ENCODE measurements around the gene IL1RAP.

GRCh38 chr3:190666821-190667220, 152.9 kb downstream of the IL1RAP start:
- TF ChIP-seq, protein P1, sequence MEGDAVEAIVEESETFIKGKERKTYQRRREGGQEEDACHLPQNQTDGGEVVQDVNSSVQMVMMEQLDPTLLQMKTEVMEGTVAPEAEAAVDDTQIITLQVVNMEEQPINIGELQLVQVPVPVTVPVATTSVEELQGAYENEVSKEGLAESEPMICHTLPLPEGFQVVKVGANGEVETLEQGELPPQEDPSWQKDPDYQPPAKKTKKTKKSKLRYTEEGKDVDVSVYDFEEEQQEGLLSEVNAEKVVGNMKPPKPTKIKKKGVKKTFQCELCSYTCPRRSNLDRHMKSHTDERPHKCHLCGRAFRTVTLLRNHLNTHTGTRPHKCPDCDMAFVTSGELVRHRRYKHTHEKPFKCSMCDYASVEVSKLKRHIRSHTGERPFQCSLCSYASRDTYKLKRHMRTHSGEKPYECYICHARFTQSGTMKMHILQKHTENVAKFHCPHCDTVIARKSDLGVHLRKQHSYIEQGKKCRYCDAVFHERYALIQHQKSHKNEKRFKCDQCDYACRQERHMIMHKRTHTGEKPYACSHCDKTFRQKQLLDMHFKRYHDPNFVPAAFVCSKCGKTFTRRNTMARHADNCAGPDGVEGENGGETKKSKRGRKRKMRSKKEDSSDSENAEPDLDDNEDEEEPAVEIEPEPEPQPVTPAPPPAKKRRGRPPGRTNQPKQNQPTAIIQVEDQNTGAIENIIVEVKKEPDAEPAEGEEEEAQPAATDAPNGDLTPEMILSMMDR (IDR thresholded peaks at IDR 0.05): no peak
- TF ChIP-seq POLR2A (IDR thresholded peaks at IDR 0.05): no peak
